Right cardiac atrium (tissue), 5 donors: Measurements from ENCODE around the gene C14orf132. TPM values are rescaled to one million over a fixed set of nuclear protein-coding genes. Genes with fewer than 3 reads are reported as not detected.

Experiments
- ATAC-seq, 2 donors: fragments of 200-7000 bp; cut with Tn5 transposase; one replicate each; pipeline versions ENCODE4 v1.8.0 to v1.9.1; 2020; ENCODE audit warnings: moderate library complexity in 2 of 2, mild to moderate bottlenecking in 1 of 2
- DNase-seq, 3 donors: peaks; one replicate each; pipeline ENCODE4 v3.0.0-alpha.2; 2020
- H3K27ac ChIP-seq: one replicate; pipeline ENCODE4 v1.5.1; 2013; ENCODE audit warnings: mild to moderate bottlenecking, low read length, control low read depth, moderate library complexity
- H3K27me3 ChIP-seq: one replicate; pipeline ENCODE4 v1.6.1; 2013; ENCODE audit not compliant: control insufficient read depth, insufficient read depth
- H3K4me1 ChIP-seq: one replicate; pipeline ENCODE4 v1.6.1; 2013; ENCODE audit warnings: low read length; ENCODE audit not compliant: control insufficient read depth, insufficient read depth
- H3K4me3 ChIP-seq: one replicate; pipeline ENCODE4 v1.5.1; 2013; ENCODE audit warnings: low read length, control low read depth
- H3K9me3 ChIP-seq: one replicate; pipeline ENCODE4 v1.6.1; 2013; ENCODE audit warnings: low read length; ENCODE audit not compliant: control insufficient read depth
- WGBS: extraction: QIAGEN DNeasy Blood & Tissue Kit; methylation state at CpG from one replicate; pipeline ENCODE4 v1.1.7; 2013; 5-methylcytosine and 5-hydroxymethylcytosine counted together
- intact Hi-C, 4 donors: fragments of 100-400 bp; cut with DNase I; formaldehyde crosslinking; loops; one replicate each; pipeline versions ENCODE4 v1.11.0 to v1.14.0; 2022 to 2023
- polyA plus RNA-seq: library from polyadenylated mRNA; stranded (reverse); fragments of 200-250 nt; gene quantifications from one replicate; pipeline ENCODE4 v1.2.3, GENCODE V29; 2013
- total RNA-seq, 4 donors: library from RNA; stranded (reverse); fragmentation: NEBNext Ultra II Directional; extraction: Animal tissue kit (Norgen Biotek cat#: 25700); gene quantifications; one replicate each; pipeline ENCODE4 v1.2.1, GENCODE V29; 2021
- donor health status: healthy with polysubstance abuse.
- donor health status: DM: no; HTN: yes; CAD: no.
- donor health status: DM: no; HTN: no; CAD: no.
- donor health status: DM: no; HTN: yes; CAD: no; lungs with severe emphysema.
- donor health status: DM: yes; HTN: yes; CAD: no.

C14orf132 gene
- total and polyA plus RNA-seq, 5 donors, result 2.9 to 5.3 (median 4.4) TPM

- WGBS, result 87% methylated on average over 8 of the region's 8 CpGs
- Histone ChIP-seq H3K27me3 (no peaks in the 10 kb centered on the region), H3K4me3 (no peak overlapping the region), H3K4me1 (no peaks in the 10 kb centered on the region), H3K9me3 (no peaks in the 10 kb centered on the region), H3K27ac (no peak overlapping the region)
- ATAC-seq, result no peak
- intact Hi-C loops, result loop anchor here in 1 of 4 donors (10.0 kb wide), 1 partner anchor 315 kb away; no protein-coding TSS in a partner anchor
- no peak for DNase-seq
Measured at GRCh38 chr14:96109596-96110355, 70.6 kb downstream of the C14orf132 start.

DNA sequence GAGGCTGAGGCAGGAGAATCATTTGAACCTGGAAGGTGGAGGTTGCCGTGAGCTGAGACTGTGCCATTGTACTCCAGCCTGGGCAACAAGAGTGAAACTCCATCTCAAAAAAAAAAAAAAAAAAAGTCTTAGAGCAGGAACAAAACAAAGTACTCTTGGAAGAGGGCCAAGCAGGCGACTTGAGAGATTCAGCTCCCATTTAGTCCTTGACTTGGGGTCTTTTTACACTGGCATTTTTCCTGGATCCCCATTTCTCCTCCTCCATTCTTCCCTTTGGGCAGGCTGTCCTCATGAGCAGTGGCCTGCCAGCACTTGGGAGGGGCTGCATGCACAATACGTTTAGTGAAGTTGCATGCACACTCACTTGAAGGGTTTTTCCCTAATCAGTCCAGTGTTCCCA lies 72.9 kb downstream of the C14orf132 start:
- H3K9me3 ChIP-seq, result peaks cover 2% of the 10 kb centered on the region
- H3K27ac ChIP-seq, result no peak overlapping the region
- intact Hi-C loops, result no loop called here
- ATAC-seq (no peak), DNase-seq (no peak)
- 58% methylated on average over 3 of the region's 3 CpGs for WGBS
- H3K4me1 ChIP-seq, result no peaks in the 10 kb centered on the region
- H3K4me3 ChIP-seq, result no peak overlapping the region
- no peaks in the 10 kb centered on the region for H3K27me3 ChIP-seq

- no peak overlapping the region for H3K4me3 ChIP-seq
- ATAC-seq (no peak), DNase-seq (no peak)
- H3K4me1 ChIP-seq, result no peaks in the 10 kb centered on the region
- no peak overlapping the region for H3K27ac ChIP-seq
- intact Hi-C loops, result no loop called here
- H3K9me3 ChIP-seq, result peaks cover 4% of the 10 kb centered on the region
- H3K27me3 ChIP-seq, result no peaks in the 10 kb centered on the region
Measured at GRCh38 chr14:96114002-96114401, 74.8 kb downstream of the C14orf132 start.

DNA sequence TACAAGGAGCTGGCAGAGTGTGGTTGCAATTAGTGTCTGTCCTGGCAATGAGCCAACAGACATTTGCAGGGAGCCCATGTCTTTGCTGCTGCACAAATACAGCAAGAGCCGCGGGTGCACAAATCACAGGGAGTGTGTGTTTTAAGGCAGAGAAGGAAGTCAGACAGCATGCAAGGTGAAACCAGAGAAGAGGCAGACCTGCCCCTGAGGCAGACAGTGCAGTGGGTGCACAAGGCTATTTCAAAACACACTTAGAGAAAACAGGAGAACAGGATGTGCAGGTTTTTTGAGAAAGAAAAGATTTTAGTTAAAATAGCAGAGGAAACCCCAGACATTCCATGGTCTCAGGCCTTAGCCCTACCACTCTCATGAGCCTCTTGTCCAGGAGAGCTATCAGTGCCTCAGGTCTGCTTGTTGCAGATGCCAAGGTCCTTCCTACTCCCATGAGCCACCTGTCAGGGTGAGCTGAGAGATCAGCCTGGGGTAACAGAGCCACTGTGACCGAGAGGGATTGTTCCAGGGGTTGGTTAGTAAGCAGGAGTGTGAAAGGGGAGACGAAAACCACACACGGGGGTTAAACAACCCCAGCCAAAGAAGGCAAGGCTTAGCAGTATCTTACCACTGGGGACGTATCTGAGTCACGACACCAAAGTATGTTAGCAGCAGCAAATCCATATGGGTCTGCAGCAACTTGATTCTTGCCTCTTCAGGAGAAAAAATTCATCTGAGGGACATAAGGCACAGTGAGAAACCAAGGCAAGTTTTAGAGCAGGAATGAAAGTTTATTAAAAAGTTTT lies 78.1 kb downstream of the C14orf132 start:
- intact Hi-C loops, result no loop called here
- ATAC-seq (no peak), DNase-seq (no peak)
- Histone ChIP-seq H3K27ac (no peak overlapping the region), H3K27me3 (no peaks in the 10 kb centered on the region), H3K4me3 (no peak overlapping the region), H3K4me1 (no peaks in the 10 kb centered on the region), H3K9me3 (peaks cover 4% of the 10 kb centered on the region)
- 61% methylated on average over 7 of the region's 7 CpGs for WGBS

DNA sequence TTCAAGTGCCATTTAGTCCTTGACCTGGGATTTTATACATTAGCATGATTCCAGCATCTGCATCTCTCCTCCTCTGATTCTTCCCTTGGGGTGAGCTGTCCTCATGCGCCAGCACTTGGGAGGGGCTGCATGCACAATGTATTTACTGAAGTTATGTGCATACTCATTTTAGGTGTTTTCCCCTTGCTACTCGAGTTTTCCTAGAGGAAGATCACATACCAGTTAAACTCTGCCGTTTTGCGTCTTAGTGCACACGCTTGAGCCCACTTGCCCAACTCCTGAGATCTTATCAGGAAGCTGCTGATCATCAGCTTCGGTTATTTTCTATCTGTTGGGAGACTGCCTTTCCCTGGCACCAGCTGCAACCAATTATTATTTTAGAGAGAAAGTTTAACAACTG lies 78.8 kb downstream of the C14orf132 start:
- Histone ChIP-seq H3K27me3 (no peaks in the 10 kb centered on the region), H3K4me1 (no peaks in the 10 kb centered on the region), H3K4me3 (no peak overlapping the region), H3K27ac (no peak overlapping the region), H3K9me3 (peaks cover 4% of the 10 kb centered on the region)
- intact Hi-C loops, result no loop called here
- no peak for DNase-seq
- no peak for ATAC-seq
- WGBS, result 79% methylated on average over 6 of the region's 6 CpGs

DNA sequence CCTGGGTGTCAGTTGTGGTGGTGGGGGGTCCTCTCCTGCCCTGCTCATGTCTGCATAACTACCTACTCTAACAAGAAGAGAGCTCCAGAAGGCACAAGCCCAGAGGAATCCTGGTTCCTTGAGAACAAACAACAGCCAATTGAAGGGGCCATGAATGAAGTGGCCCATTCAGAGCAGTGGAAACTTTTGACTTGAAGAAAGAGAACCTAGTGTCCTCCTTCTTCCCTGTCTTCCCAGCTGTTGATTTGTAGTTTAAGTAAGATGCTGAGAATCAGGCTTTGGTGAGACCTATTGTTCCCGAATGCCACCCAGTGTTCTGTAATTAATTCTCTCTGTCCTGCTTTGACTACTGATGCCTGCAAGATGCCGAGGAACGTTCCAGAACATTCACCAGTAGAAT lies 79.2 kb downstream of the C14orf132 start:
- no peaks in the 10 kb centered on the region for H3K27me3 ChIP-seq
- no peak for ATAC-seq
- 86% methylated on average over 3 of the region's 3 CpGs for WGBS

DNA sequence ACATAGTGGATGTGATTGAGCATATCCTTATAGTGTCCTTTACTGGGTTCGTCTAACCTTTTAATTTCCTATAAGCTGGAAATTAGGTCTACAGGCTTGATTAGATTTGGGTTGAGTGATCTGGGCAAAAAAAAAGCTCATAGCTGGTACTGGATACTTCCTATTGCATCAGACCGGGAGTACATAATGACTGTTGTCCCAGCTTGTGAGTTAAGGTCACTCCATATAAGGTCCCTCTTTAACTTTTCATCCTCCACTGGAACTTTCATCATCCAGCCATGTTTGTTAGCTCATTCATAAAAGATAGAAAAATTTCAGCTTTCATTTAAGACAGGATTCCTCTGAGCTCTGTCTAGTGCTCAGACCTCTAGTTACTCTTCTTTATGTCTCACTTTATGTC lies 80.8 kb downstream of the C14orf132 start:
- 55% methylated on average over 2 of the region's 2 CpGs for WGBS
- intact Hi-C loops, result no loop called here
- H3K4me3 ChIP-seq, result no peak overlapping the region
- no peak overlapping the region for H3K27ac ChIP-seq
- no peak for ATAC-seq
- no peaks in the 10 kb centered on the region for H3K4me1 ChIP-seq
- peaks cover 3% of the 10 kb centered on the region for H3K9me3 ChIP-seq
- no peak for DNase-seq
- no peaks in the 10 kb centered on the region for H3K27me3 ChIP-seq

More for the DNA sequence above, 79.2 kb downstream of the C14orf132 start:
- no peaks in the 10 kb centered on the region for H3K4me1 ChIP-seq
- H3K9me3 ChIP-seq, result peaks cover 4% of the 10 kb centered on the region
- DNase-seq, result no peak
- no peak overlapping the region for H3K27ac ChIP-seq
- intact Hi-C loops, result no loop called here
- no peak overlapping the region for H3K4me3 ChIP-seq

GRCh38 chr14:96120392-96120791 lies 81.2 kb downstream of the C14orf132 start:
- H3K4me3 ChIP-seq, result no peak overlapping the region
- 55% methylated on average over 3 of the region's 3 CpGs for WGBS
- intact Hi-C loops, result no loop called here
- ATAC-seq (no peak), DNase-seq (no peak)
- no peaks in the 10 kb centered on the region for H3K4me1 ChIP-seq
- no peaks in the 10 kb centered on the region for H3K27me3 ChIP-seq
- H3K27ac ChIP-seq, result no peak overlapping the region
- peaks cover 2% of the 10 kb centered on the region for H3K9me3 ChIP-seq

DNA sequence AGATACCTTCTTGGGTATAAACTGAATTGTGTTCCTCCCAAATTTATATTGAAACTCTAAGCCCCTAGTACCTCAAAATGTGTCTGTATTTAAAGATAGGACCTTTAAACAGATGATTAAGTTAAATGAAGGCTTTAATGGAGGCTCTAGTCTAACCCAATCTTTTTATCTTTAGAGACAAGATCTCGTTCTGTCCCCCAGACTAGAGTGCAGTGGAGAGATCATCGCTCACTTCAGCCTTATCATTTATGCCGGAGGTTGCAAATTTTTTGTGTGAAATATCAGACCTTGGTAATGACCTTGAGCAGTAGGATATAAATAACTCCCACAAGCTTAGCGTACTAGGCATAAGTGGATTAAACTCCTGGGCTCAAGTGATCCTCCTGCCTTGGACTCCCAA lies 81.8 kb downstream of the C14orf132 start:
- no peak for DNase-seq
- H3K4me1 ChIP-seq, result no peaks in the 10 kb centered on the region

DNA sequence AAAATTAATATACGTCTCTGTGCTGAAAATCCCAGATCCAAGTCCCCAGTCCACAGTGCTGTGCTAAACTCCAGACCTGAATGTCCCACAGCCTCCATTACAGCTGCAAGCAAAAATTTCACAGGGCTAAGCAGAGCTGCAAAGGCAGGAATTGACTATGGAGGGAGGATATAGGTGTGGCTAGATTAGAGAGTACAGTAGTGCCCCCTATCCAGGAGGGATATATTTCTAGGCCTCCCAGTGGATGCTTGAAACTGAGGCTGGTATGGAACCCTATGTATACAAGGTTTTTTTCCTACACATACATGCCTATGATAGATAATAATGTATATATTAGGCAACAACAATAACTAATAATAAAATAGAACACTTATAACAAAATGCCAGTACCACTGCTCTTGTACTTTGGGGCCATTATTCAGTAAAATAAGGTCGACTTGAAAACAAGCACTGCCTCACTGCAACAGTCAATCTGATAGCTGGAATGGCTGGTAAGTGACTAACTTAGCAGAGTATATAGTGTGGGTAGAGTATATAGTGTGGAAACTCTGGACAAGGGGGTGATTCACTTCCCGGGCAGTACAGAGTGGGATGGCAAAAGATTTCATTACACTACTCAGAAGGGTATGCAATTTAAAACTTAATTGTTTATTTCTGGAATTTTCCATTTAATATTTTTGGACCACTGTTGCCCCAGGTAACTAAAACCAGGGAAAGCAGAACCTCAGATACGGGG lies 82.7 kb downstream of the C14orf132 start:
- ATAC-seq, result no peak
- no peaks in the 10 kb centered on the region for H3K4me1 ChIP-seq
- intact Hi-C loops, result no loop called here
- H3K27ac ChIP-seq, result no peak overlapping the region
- peaks cover 2% of the 10 kb centered on the region for H3K9me3 ChIP-seq
- no peak overlapping the region for H3K4me3 ChIP-seq
- no peak for DNase-seq
- 86% methylated on average over 4 of the region's 4 CpGs for WGBS
- H3K27me3 ChIP-seq, result no peaks in the 10 kb centered on the region

More for the DNA sequence above, 81.8 kb downstream of the C14orf132 start:
- H3K27me3 ChIP-seq, result no peaks in the 10 kb centered on the region
- no peak for ATAC-seq
- H3K9me3 ChIP-seq, result peaks cover 2% of the 10 kb centered on the region
- WGBS, result 38% methylated on average over 4 of the region's 4 CpGs
- intact Hi-C loops, result no loop called here
- no peak overlapping the region for H3K4me3 ChIP-seq
- H3K27ac ChIP-seq, result no peak overlapping the region

DNA sequence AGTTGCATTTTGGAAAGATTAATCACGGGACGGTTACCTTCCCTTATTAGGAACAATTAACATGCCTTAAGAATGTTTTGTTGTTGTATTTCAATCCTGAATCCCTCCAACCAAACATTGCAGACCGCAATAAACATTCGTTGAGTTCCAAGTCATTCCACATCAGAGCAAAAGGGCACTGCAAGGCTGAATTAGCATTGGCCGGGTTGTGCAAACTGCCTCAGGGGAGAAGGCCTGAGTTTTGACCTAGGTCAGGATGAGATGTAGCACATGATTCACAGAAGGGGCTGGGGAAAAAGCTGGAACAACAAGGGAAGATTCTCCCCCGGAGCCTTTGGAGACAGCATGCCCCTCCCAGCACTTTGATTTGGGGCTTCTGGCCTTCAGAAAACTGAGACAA lies 83.3 kb downstream of the C14orf132 start:
- ATAC-seq (no peak), DNase-seq (no peak)
- 66% methylated on average over 6 of the region's 6 CpGs for WGBS
- Histone ChIP-seq H3K27me3 (no peaks in the 10 kb centered on the region), H3K27ac (no peak overlapping the region), H3K4me1 (no peaks in the 10 kb centered on the region), H3K9me3 (no peaks in the 10 kb centered on the region), H3K4me3 (no peak overlapping the region)
- intact Hi-C loops, result no loop called here
